Limb (tissue), 2 donors: Measurements from ENCODE around the gene RPL29.

Experiments
- DNase-seq, 2 donors: peaks; one replicate each; pipeline ENCODE4 v3.0.0-alpha.2; 2016; ENCODE audit errors: extremely low spot score in 2 of 2

The RPL29 gene

GRCh38 chr3:51983578-51984268 is 12.0 kb downstream of the RPL29 start:
- DNase-seq, result no peak

GRCh38 chr3:51982838-51983577 is 12.7 kb downstream of the RPL29 start, which contains the start of gene ACY1:
TSS of gene ACY1 (plus strand) at chr3:51983535. CDS start at chr3:51984065, 530 bp downstream.
- peak; percentile 70 to 84 for DNase-seq

DNA sequence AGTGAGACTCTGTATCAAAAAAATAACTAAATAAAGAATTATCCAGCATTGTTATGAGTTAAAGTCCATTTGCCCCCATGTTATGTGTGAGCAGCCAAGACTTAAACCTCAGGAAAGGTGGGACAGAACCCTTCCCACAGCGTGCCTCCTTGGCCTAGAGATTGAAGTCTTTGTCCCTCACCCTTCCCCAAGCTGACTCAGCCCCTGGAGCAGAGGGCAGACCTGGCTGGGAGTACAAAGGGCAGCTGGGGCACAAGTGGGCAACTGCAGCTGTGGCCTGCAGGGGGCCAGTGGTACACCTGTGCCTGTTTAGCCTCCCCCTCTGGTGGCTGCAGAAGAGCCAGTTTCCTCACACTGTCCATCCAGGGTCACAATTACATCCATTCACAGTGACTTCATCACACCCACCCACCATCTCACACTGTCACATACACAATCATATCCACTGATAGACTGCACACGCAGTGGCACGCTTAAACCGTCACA is 13.3 kb downstream of the RPL29 start:
- DNase-seq, result no peak

- no peak for DNase-seq
Observed at GRCh38 chr3:51980253-51980652, 15.4 kb downstream of the RPL29 start.

GRCh38 chr3:51978143-51978502 is 17.6 kb downstream of the RPL29 start:
- no peak for DNase-seq

DNA sequence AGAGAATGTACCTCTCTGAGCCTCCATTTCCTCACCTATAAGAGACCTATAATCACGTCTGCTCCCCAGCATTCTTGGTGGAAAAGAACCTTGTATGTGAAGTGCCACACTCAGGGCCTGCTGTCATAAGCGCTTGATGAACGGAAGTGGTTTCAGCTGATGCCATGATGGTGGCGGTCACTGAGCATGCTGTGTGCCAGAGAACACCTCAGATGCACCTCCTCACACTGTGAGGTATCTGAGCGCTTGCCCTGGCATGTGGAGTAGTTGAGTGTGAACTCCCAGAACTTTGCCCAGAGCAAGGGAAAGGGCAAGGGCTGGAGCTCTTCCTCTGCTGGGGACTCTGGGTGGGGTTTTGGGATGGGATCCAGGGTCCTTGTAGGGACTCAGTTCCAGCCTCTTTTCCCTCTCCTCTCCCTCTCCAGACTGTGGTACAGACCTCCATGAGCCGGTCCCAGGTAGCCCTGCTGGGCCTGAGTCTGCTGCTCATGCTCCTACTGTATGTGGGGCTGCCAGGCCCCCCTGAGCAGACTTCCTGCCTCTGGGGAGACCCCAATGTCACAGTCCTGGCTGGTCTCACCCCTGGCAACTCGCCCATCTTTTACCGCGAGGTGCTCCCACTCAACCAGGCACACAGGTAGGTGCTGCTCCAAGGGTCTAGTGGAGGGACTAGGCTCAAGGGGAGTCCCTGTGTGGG is 18.1 kb downstream of the RPL29 start:
- no peak for DNase-seq

DNA sequence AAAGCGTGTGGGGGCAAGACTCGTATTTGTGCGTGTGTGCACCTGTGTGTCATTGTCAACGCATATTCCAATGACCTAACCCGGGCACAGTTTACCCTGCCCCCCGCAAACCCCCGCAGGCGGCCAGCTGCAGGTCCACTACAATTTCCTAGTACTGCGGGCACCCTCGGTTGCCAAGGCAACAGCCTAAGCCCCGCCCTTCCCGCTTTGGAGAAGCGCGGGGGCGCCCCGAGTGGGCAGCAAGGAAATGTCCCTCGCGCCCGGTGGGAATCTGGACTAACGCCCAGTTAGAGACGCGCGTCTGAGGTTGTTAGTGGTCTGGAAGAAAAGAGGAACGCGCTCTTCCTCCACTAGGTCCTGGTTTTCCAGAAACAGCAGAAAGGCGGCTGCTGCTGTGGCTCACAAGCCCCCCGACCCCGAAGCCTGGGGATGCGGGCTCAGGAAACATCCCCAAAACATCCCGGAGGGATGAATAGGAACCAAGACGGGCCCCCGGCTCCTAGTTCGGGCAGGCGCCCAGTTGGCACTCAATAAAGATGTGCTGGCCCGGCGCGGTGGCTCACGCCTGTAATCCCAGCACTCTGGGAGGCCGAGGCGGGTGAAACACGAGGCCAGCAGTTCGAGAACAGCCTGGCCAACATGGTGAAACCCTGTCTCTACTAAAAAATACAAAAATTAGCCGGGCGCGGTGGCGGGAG is 19.7 kb downstream of the RPL29 start:
- peak; percentile 65 to 84 for DNase-seq

DNA sequence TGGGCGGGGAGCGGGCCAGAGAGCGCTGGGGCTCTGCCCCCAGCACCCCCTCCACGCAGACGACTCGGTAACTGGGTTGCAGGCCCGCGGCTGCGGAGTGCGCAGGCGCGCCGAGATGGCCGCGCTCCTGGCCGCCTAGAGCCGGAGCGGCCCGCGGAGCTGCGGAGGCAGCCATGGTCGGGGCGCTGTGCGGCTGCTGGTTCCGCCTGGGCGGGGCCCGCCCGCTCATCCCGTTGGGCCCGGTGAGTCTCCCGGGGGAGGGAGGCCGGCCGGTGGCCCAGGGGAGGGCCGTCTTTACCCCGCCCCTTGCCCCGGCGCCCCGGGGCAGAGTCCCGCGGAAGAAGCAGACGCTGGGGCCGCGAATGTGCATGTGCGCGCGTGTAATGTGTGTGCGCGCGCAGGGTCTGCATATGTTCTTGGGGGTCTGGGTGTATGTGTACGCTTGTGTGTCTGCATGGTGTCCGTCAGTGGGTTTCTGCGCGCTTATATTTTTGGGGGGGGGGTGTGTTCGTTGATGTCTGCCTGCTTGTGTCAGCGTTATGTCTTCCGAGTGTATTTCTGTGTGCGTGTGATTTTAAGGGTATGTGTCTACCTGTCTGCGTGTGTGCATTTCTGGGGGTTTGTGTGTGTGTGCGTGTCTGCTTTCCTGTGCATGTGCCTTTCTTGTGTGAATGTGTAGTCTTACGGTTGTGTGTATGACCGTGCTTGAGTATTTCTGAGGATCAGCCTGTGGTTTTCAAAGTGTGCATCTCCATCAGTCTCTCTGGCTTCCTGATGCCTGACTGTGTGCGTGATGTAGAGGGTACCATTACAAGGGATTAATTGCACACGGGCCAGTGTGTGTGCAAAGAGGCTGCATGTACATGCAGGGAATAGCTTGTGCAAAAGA is 20.5 kb downstream of the RPL29 start, which contains the start of gene ABHD14A:
Gene ABHD14A (plus strand): TSS at position 102 of the 889 bp plus-strand sequence. CDS start 72 bp downstream, at position 174.
- peak; percentile 70 to 82 for DNase-seq

DNA sequence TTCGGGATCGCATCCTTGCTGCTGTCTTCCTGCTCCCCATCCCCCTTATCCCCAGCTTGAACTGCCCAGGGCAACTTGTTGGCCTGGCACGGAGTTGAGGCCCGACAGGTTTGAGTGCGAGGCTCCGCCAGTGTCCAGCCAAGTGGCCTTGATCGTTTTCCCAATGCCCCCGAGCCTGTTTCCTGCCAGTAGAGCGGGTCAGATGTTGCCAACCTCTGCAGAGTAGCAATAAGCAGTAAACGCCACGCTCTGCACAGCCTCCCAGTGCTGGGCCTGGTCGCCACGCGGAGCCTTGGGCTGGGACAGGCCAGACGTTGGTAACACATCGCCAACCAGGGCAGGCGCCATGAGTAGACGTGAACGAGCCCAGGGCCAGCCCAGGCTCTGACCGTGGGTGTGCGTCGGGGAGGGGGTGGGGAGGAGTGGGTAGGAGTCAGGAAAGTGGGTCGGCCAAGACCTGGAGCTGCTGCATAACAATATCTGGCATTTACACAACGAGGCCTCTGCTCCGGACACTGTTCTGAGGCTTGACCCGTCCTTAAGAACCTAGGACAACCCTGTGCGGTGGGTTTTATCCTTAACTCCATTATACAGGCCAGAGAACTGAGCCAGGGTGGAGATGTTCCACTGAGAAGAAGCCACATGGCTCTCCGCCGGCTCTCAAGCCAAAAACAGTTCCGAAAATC is 21.3 kb downstream of the RPL29 start:
- DNase-seq, result no peak

- no peak for DNase-seq
Observed at GRCh38 chr3:51971350-51971749, 24.3 kb downstream of the RPL29 start.

GRCh38 chr3:51970606-51971300 is 24.9 kb downstream of the RPL29 start:
- DNase-seq, result no peak

DNA sequence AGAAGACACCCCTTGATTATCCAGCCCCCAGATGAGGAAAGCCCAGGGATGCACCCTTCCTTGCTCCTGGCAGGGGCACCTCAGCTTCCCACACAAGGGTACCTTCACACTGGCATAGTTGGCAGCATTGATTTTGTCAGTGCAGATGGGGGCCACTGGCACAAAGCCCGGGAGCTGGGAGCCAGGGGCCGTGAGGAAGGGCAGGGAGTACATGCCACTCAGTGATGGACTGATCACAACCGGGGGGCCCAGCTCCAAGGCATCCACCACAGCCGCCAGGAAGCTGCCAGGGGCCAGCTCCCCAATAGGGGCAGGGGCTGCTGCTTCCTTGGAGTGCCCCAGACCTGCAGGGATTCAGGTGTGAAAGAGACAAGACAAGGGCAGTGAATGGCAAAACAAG is 25.9 kb downstream of the RPL29 start:
- no peak for DNase-seq

- no peak for DNase-seq
Observed at GRCh38 chr3:51968883-51969678, 26.6 kb downstream of the RPL29 start.

DNA sequence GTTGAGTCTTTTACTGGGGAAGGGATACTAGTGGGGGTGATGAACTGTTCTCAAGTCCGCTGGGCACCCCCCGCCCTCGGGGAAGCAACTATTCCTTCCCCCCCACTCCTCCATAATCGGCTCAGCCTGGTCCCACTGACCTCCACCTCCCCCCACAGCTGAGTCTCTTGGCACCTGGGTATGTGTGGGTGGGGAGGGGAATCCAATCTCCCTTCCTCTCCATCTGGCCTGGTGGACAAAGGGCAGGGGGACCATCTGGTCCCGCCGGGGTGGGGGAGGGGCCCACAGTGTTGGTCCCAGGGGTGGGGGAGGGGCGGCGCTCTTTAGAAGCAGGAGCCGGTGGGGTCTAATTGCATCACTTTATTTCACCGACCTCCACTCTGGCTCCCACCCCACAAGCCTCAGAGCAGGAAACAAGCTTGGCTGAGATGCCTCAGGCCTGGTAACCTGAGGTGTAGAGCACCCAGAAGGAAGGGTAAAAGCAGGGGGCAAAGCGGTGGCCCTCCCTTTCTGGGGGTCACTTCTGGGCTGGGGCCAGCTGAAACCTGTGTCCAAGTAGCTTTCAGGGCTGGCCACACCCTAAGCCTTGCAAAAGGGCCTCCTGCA is 27.4 kb downstream of the RPL29 start:
- peak; percentile 32 to 77 for DNase-seq

DNA sequence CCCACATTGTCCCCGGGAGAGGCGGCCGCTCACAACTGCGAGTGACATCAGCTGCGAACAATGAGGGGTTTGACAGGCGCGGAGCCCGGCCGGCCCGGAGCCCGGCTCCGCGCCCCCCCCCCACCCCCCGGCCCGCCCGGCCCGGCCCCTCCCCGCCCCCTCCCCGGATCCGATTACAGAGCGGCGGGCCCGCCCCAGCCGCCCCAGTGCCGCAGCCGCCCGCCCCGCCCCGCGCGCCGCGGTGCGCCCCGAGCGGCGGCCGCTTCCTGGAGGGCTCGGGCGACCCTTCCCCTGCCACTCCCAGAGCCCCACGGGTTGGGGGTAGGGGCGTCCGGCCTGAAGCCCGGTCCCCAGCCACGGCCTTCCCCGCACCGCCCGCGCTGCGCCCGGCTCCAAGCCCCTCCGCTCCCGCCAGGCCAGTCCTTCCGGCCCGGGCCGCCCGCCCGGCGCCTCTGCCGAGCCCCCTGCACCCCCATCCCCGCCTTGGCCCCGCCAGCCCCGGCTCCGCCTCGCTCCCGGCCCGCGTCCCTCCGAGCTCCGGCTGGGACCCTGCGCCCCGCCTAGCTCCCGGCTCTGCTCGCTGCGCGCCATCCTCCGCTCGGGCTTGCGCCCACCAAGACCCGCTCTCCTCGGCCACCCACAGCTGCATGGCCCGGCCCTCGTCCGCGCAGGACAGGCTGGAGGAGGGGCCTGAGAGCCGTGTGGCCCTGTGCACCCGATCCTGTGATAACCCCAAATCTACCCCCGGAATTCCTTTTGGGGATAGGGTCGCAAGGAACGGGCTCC is 28.1 kb downstream of the RPL29 start, which contains the start of gene PCBP4:
Gene PCBP4 (minus strand): TSS at position 71 of the 786 bp plus-strand sequence. CDS start 6,214 bp downstream, outside the sequence.
- peak; percentile 36 to 84 for DNase-seq

GRCh38 chr3:51966922-51967383 is 28.7 kb downstream of the RPL29 start:
- DNase-seq, result no peak

GRCh38 chr3:51966486-51966885 is 29.2 kb downstream of the RPL29 start:
- no peak for DNase-seq
